Measurements from ENCODE around the gene COX5B. TPM values are rescaled to one million over a fixed set of nuclear protein-coding genes. Genes with fewer than 3 reads are reported as not detected.
"Not testable (repeated sequence)": the region's sequence is repeated elsewhere in the genome, so short reads cannot be mapped to it uniquely, and the experiment has no call there.

COX5B gene
- total RNA-seq, 6 donors from 2014 or later, result 97.4 to 237 (median 177) TPM

DNA sequence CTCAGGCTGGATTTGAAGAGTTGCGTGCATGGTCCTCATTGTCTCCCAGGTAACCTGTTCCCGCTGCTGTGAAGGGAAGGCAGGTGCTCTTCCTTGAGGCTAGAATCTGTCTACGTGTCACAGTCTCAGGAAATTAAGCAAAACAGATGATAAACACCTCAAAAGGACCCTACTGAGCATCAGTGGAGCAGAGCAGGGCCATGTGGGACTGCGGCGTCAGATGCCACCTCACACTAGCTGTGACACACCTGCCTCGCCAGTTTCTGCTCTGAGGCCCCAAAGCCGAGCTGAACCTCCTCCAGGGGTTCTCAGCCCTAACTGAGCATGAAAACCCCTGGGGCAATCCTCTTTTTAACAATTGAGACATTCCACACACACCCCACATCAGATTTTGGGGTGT, 25.7 kb downstream of the COX5B start:
- TF ChIP-seq CTCF (IDR thresholded peaks at IDR 0.05) (no peak), POLR2AphosphoS5 (IDR thresholded peaks at IDR 0.05) (no peak), POLR2A (IDR thresholded peaks at IDR 0.05) (no peak), EP300 (IDR thresholded peaks at IDR 0.05) (no peak)
- no peaks in the 10 kb centered on the region for H3K27me3 ChIP-seq
- H3K4me1 ChIP-seq, result no peaks in the 10 kb centered on the region
- WGBS, 2 donors, result 93% methylated on average over 7 of the region's 7 CpGs
- no peaks in the 10 kb centered on the region for H3K36me3 ChIP-seq
- ATAC-seq (ENCODE audit: low FRiP score in 2 of 2) (no peak), DNase-seq (no peak)
- H3K27ac ChIP-seq, result no peak overlapping the region
- no peak overlapping the region for H3K4me3 ChIP-seq
- no peaks in the 10 kb centered on the region for H3K9me3 ChIP-seq

GRCh38 chr2:97672606-97673140, 26.8 kb downstream of the COX5B start:
- not testable (repeated sequence) for H3K4me1 ChIP-seq; H3K27ac ChIP-seq; H3K36me3 ChIP-seq; ATAC-seq (ENCODE audit: low FRiP score in 2 of 2); DNase-seq; H3K9me3 ChIP-seq; H3K27me3 ChIP-seq; H3K4me3 ChIP-seq
- 90 to 93% methylated on average over 4 to 5 of the region's 6 CpGs for WGBS, 2 donors

- ATAC-seq (ENCODE audit: low FRiP score in 2 of 2), result no peak
- H3K4me3 ChIP-seq, result no peak overlapping the region
- no peaks in the 10 kb centered on the region for H3K27me3 ChIP-seq
- WGBS, 2 donors, result 70 to 78% methylated on average over 8 to 9 of the region's 9 CpGs
- TF ChIP-seq EP300 (IDR thresholded peaks at IDR 0.05), result no peak
- no peak for TF ChIP-seq CTCF (IDR thresholded peaks at IDR 0.05)
- no peak for TF ChIP-seq POLR2AphosphoS5 (IDR thresholded peaks at IDR 0.05)
- TF ChIP-seq POLR2A (IDR thresholded peaks at IDR 0.05), result no peak
- no peaks in the 10 kb centered on the region for H3K9me3 ChIP-seq
- no peaks in the 10 kb centered on the region for H3K36me3 ChIP-seq
- no peaks in the 10 kb centered on the region for H3K4me1 ChIP-seq
- H3K27ac ChIP-seq, result no peak overlapping the region
- DNase-seq, result no peak
Measured at GRCh38 chr2:97673182-97673914, 27.5 kb downstream of the COX5B start.

DNA sequence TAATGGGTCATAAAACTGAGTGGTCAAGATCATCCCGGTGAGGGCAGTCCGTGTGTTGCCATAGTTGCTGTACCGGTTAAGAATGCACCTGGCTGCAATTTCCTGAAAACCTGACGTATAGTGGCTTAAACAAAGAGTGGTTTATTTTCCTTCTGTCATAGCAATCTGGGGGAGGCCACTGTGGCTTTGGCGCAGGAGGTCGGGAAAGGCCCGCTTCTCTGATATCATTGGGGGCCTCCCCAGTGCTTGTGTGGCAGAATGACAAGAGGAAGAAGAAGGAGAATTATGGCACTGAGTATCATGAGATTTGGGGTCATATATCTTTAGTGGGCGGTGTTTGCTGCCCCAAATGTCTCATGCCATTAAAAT, 28.0 kb downstream of the COX5B start:
- DNase-seq, result no peak
- 64 to 76% methylated on average over 8 of the region's 8 CpGs for WGBS, 2 donors

More for the DNA sequence above, 28.0 kb downstream of the COX5B start:
- Histone ChIP-seq H3K9me3 (no peaks in the 10 kb centered on the region), H3K4me1 (no peaks in the 10 kb centered on the region), H3K27me3 (no peaks in the 10 kb centered on the region), H3K36me3 (no peaks in the 10 kb centered on the region), H3K27ac (no peak overlapping the region), H3K4me3 (no peak overlapping the region)
- no peak for ATAC-seq (ENCODE audit: low FRiP score in 2 of 2)
- no peak for TF ChIP-seq CTCF (IDR thresholded peaks at IDR 0.05)
- no peak for TF ChIP-seq EP300 (IDR thresholded peaks at IDR 0.05)
- TF ChIP-seq POLR2AphosphoS5 (IDR thresholded peaks at IDR 0.05), result no peak
- no peak for TF ChIP-seq POLR2A (IDR thresholded peaks at IDR 0.05)
